Nephron progenitor cell (in vitro differentiated cells): Measurements from ENCODE around the gene EXOC1.
A peak's percentile ranks its signal among the peaks of the same experiment; 100 is the strongest.

ENCODE experiments used
- DNase-seq: peaks from one replicate; pipeline ENCODE4 v3.0.0; 2021
- H3K27ac Mint-ChIP-seq: 2 replicates; pipeline ENCODE4 v1.8.0; 2021; ENCODE audit warnings: mild to moderate bottlenecking, moderate library complexity, mixed read lengths
- H3K27me3 Mint-ChIP-seq: 2 replicates; pipeline ENCODE4 v1.8.0; 2021; ENCODE audit warnings: mild to moderate bottlenecking, low read depth, mixed read lengths; ENCODE audit not compliant: poor library complexity
- H3K36me3 Mint-ChIP-seq: 2 replicates; pipeline ENCODE4 v1.8.0; 2021; ENCODE audit warnings: low read depth, mixed read lengths
- H3K4me1 Mint-ChIP-seq: 2 replicates; pipeline ENCODE4 v1.8.0; 2021; ENCODE audit warnings: mixed read lengths
- H3K4me3 Mint-ChIP-seq: 2 replicates; pipeline ENCODE4 v1.8.0; 2021; ENCODE audit warnings: mild to moderate bottlenecking, moderate library complexity, mixed read lengths
- H3K9me3 Mint-ChIP-seq: 2 replicates; pipeline ENCODE4 v1.8.0; 2021; ENCODE audit warnings: mild to moderate bottlenecking, moderate library complexity, mixed read lengths
- TF ChIP-seq, protein P1 (sequence below): fragments of 200-600 bp; sonication (generic); IDR thresholded peaks from 2 replicates; pipeline ENCODE4 v1.5.0; 2021; ENCODE audit warnings: antibody characterized with exemption

EXOC1 gene

GRCh38 chr4:55868581-55869090 lies 15.2 kb downstream of the EXOC1 start:
- Mint-ChIP-seq H3K36me3 (peaks cover 44% of the 10 kb centered on the region), H3K27me3 (no peaks in the 10 kb centered on the region), H3K9me3 (no peaks in the 10 kb centered on the region), H3K4me3 (no peak overlapping the region), H3K27ac (no peak overlapping the region), H3K4me1 (peaks cover 20% of the 10 kb centered on the region)
- TF ChIP-seq, protein P1, sequence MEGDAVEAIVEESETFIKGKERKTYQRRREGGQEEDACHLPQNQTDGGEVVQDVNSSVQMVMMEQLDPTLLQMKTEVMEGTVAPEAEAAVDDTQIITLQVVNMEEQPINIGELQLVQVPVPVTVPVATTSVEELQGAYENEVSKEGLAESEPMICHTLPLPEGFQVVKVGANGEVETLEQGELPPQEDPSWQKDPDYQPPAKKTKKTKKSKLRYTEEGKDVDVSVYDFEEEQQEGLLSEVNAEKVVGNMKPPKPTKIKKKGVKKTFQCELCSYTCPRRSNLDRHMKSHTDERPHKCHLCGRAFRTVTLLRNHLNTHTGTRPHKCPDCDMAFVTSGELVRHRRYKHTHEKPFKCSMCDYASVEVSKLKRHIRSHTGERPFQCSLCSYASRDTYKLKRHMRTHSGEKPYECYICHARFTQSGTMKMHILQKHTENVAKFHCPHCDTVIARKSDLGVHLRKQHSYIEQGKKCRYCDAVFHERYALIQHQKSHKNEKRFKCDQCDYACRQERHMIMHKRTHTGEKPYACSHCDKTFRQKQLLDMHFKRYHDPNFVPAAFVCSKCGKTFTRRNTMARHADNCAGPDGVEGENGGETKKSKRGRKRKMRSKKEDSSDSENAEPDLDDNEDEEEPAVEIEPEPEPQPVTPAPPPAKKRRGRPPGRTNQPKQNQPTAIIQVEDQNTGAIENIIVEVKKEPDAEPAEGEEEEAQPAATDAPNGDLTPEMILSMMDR = no peak
- no peak for DNase-seq

DNA sequence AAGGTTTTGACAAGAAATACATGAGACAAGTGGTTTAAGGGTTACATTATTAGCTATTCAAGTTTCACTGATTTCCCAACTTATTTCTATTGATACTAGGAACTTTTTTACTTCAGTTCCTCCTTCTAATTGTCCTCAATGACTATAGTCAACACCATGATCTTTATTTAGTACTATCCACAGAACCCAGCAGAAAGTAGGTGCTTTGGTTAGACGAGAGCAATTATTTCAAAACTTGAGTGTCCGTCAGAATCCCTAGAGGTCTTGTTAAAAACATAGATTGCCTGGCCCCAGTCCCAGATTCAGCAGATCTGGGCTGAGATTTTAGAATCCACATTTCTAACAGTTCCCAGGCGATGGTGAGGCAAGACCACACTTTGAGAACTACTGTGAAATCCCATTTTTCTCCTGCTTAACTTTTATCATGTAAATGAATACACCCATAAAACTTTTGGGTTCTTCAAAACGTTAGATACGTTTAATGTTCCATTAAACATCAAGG lies 17.9 kb downstream of the EXOC1 start:
- H3K9me3 Mint-ChIP-seq = no peaks in the 10 kb centered on the region
- no peak for DNase-seq
- no peaks in the 10 kb centered on the region for H3K27me3 Mint-ChIP-seq
- H3K36me3 Mint-ChIP-seq = peaks cover 43% of the 10 kb centered on the region
- H3K27ac Mint-ChIP-seq = no peak overlapping the region
- TF ChIP-seq, protein P1 = no peak
- no peak overlapping the region for H3K4me3 Mint-ChIP-seq
- peaks cover 9% of the 10 kb centered on the region for H3K4me1 Mint-ChIP-seq

DNA sequence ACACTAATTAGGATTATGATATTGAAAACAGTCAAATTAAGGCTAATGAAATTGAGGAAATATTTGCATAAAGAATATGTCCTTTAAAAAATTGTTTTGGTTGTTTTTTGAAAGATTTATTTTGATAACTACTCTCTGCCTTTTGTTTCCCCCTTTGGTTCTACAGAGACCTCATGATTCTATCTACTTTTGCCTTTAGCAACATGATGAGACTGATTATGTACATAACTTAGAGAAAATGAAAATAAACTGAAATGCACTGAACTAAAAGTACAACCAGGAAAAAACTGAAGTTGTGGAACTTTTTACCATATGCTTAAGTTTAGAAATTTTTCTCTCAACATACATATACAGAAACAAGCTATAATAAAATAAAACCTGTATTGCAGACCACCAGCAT lies 21.4 kb downstream of the EXOC1 start:
- Mint-ChIP-seq H3K27me3 (no peaks in the 10 kb centered on the region), H3K4me3 (no peak overlapping the region), H3K4me1 (no peaks in the 10 kb centered on the region), H3K9me3 (no peaks in the 10 kb centered on the region), H3K27ac (no peak overlapping the region), H3K36me3 (peaks cover 42% of the 10 kb centered on the region)
- TF ChIP-seq, protein P1 = no peak
- no peak for DNase-seq

DNA sequence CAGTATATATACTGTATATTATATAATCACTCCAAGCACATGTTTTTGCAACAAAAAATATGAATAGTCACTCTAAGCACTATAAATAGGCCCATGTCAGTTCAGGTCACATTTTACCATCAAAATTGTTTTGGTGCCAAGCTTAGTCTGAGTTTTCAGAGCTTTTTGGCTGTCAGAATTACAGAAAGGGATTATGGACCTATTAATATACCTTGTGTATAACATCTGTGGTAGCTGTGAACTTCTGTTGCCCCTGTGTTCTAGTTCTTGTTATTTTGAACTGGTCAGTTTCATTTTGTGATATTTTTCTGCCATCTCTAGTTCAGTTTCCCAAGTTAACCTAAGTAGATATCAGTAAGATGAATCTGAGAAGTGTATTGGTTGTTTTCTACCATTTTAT lies 22.9 kb downstream of the EXOC1 start:
- peaks cover 44% of the 10 kb centered on the region for H3K36me3 Mint-ChIP-seq
- TF ChIP-seq, protein P1 = no peak
- H3K27ac Mint-ChIP-seq = no peak overlapping the region
- no peak for DNase-seq
- no peaks in the 10 kb centered on the region for H3K27me3 Mint-ChIP-seq
- no peak overlapping the region for H3K4me3 Mint-ChIP-seq
- no peaks in the 10 kb centered on the region for H3K4me1 Mint-ChIP-seq
- H3K9me3 Mint-ChIP-seq = peaks cover 3% of the 10 kb centered on the region

DNA sequence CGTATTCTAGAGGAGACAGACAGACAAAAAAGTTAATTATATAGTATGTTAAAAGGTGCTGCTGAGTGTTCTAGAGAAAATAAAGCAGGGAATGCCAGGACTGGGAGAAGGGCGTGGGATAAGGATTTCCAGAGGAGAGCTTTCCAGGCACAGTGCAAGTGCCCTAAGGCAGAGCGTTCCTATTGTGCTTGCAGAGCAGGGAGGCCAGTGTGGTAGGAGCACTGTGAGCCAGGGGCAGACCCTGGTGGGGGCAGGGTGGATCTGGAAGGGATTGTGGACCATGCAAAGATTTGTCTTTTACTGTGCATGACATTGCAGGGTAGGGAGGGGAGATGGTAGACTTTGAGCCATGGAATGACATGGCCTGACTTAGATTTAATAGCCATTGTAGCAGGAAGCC lies 25.8 kb downstream of the EXOC1 start:
- Mint-ChIP-seq H3K4me3 (no peak overlapping the region), H3K27ac (peak overlapping the region; percentile 37), H3K36me3 (peaks cover 50% of the 10 kb centered on the region), H3K9me3 (peaks cover 6% of the 10 kb centered on the region), H3K27me3 (no peaks in the 10 kb centered on the region), H3K4me1 (no peaks in the 10 kb centered on the region)
- no peak for DNase-seq
- TF ChIP-seq, protein P1 = no peak

GRCh38 chr4:55880652-55881280 lies 27.3 kb downstream of the EXOC1 start:
- Mint-ChIP-seq H3K27ac (no peak overlapping the region), H3K27me3 (no peaks in the 10 kb centered on the region), H3K9me3 (peaks cover 6% of the 10 kb centered on the region), H3K4me1 (no peaks in the 10 kb centered on the region), H3K36me3 (peaks cover 50% of the 10 kb centered on the region), H3K4me3 (no peak overlapping the region)
- TF ChIP-seq, protein P1 = no peak
- DNase-seq = no peak
